GM12878 (cell line): ENCODE data around the gene IGFL3.

Experiments used
- BCL3 ChIP-seq: IDR thresholded peaks from 2 replicates; pipeline ENCODE4 v1.6.1; 2011; ENCODE audit warnings: borderline replicate concordance, low read depth, mild to moderate bottlenecking, moderate library complexity, low read length; ENCODE audit not compliant: insufficient read depth, poor library complexity, severe bottlenecking
- BHLHE40 ChIP-seq, 2 experiments: fragments of 450-650 bp in 1 of 2; IDR thresholded peaks; 2 replicates each; pipeline ENCODE4 v1.6.1; 2011 to 2017; ENCODE audit warnings: low read depth in 2 of 2, borderline replicate concordance in 1 of 2, improper control_type of control experiment in 1 of 2, low read length in 1 of 2, mild to moderate bottlenecking in 1 of 2
- CHD2 ChIP-seq: IDR thresholded peaks from 2 replicates; pipeline ENCODE4 v1.6.1; 2011; ENCODE audit warnings: low read depth, low read length, improper control_type of control experiment, borderline replicate concordance
- CTCF ChIP-seq, 3 experiments: IDR thresholded peaks in 2 of 3; conservative IDR thresholded peaks in 1 of 3; 2 replicates each; pipeline ENCODE4 v1.5.1; 2011; ENCODE audit warnings: low read depth in 3 of 3, low read length in 3 of 3, mild to moderate bottlenecking in 3 of 3, control low read depth in 2 of 3, moderate library complexity in 2 of 3, inconsistent platforms in 1 of 3, mixed read lengths in 1 of 3; ENCODE audit not compliant: control insufficient read depth in 2 of 3, insufficient read depth in 1 of 3; ENCODE audit errors: extremely low read depth in 1 of 3
- DPF2 ChIP-seq: fragments of 450-650 bp; IDR thresholded peaks from 2 replicates; pipeline ENCODE4 v1.6.1; 2017; ENCODE audit warnings: mild to moderate bottlenecking
- EZH2 ChIP-seq: IDR thresholded peaks from 2 replicates; pipeline ENCODE4 v1.6.1; 2012; ENCODE audit warnings: low read depth, mild to moderate bottlenecking, control low read depth, inconsistent platforms, low read length, borderline replicate concordance; ENCODE audit not compliant: control insufficient read depth
- JUND ChIP-seq: IDR thresholded peaks from 2 replicates; pipeline ENCODE4 v1.6.1; 2012; ENCODE audit warnings: low read depth, mild to moderate bottlenecking, low read length, improper control_type of control experiment, moderate library complexity
- MAX ChIP-seq: IDR thresholded peaks from 2 replicates; pipeline ENCODE4 v1.6.1; 2012; ENCODE audit warnings: low read depth, low read length, improper control_type of control experiment
- NBN ChIP-seq: fragments of 450-650 bp; IDR thresholded peaks from 2 replicates; pipeline ENCODE4 v1.6.1; 2016
- NR2C2 ChIP-seq: IDR thresholded peaks from 2 replicates; pipeline ENCODE4 v1.6.1; 2011; ENCODE audit warnings: borderline replicate concordance, low read depth; ENCODE audit not compliant: control insufficient read depth, insufficient read length
- POLR2A ChIP-seq: IDR thresholded peaks from 2 replicates; pipeline ENCODE4 v1.6.1; 2011; ENCODE audit warnings: low read depth, mild to moderate bottlenecking, low read length
- RBBP5 ChIP-seq: fragments of 200-600 bp; sonication (generic); conservative IDR thresholded peaks from 2 replicates; pipeline ENCODE4 v1.6.1; 2016
- RFX5 ChIP-seq: IDR thresholded peaks from 2 replicates; pipeline ENCODE4 v1.6.1; 2011; ENCODE audit warnings: low read depth, low read length, improper control_type of control experiment
- TBL1XR1 ChIP-seq: IDR thresholded peaks from 2 replicates; pipeline ENCODE4 v1.6.1; 2012; ENCODE audit warnings: low read depth, low read length, improper control_type of control experiment

DNA sequence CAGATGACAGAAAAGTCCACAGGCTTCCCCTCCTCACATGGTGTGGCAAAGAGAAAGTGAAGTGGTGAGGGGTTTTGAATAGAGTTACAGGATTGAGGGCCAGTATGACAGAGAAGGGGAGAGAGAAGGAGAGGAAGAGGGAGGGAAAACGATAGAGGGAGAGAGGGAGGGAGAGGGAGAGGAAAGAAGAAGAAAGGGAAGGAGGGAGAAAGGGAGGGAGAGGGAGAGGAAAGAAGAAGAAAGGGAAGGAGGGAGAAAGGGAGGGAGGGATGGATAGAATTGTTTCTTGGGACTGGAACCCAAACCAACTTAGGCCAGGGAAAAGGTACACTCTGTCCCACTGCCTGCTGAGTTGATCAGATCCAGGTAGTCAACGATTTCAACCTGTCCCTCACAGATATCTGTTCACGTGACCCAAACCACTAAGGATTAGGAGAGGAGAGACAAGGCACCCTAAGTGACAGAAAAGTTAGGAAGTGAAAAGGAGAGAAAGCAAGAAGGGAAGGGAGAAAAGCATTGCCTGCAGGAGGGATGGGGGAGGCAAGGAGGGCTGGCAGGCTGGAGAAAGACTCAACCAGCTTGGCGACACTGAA is 8.1 kb upstream of the IGFL3 start:
- TF ChIP-seq CHD2 (no peak), BHLHE40 (IDR thresholded peaks at IDR 0.05; ENCODE audit: borderline replicate concordance in 1 of 2, low read depth in 2 of 2, low read length in 1 of 2) (0 out of 4 replicates have a peak, but pooled peaks of 1 of the 2 experiments have one; percentile 11), NBN (no peak), JUND (no peak), DPF2 (no peak), CTCF (IDR thresholded peaks at IDR 0.05 in 2 of 3, conservative IDR thresholded peaks at IDR 0.05 in 1 of 3; ENCODE audit: control insufficient read depth in 2 of 3, extremely low read depth in 1 of 3, insufficient read depth in 1 of 3, low read depth in 3 of 3, low read length in 3 of 3) (no peak), EZH2 (no peak), TBL1XR1 (no peak), BCL3 (no peak), MAX (no peak), RFX5 (no peak), RBBP5 (no peak), NR2C2 (no peak), POLR2A (no peak)
